Epithelial cell of proximal tubule (primary cell): Measurements from ENCODE around the gene TMEM145. TPM values are rescaled to one million over a fixed set of nuclear protein-coding genes. Genes with fewer than 3 reads are reported as not detected.

Experiments used
- DNase-seq: peaks from one replicate; pipeline ENCODE4 v3.0.0-alpha.2; 2011; ENCODE audit warnings: low read depth
- H3K4me3 ChIP-seq: 2 replicates; pipeline ENCODE4 v1.5.1; 2011; ENCODE audit warnings: low read depth, mild to moderate bottlenecking, low read length
- CTCF ChIP-seq: conservative IDR thresholded peaks from 2 replicates; pipeline ENCODE4 v1.5.1; 2012; ENCODE audit warnings: low read depth, mild to moderate bottlenecking, low read length
- total RNA-seq: library from RNA; depleted of rRNA; stranded (reverse); fragments of >200 nt; gene quantifications from 2 replicates; pipeline ENCODE4 v1.2.3, GENCODE V29; 2015

The TMEM145 gene
- total RNA-seq, 1 donor from 2014 or later = 0.63 TPM

DNA sequence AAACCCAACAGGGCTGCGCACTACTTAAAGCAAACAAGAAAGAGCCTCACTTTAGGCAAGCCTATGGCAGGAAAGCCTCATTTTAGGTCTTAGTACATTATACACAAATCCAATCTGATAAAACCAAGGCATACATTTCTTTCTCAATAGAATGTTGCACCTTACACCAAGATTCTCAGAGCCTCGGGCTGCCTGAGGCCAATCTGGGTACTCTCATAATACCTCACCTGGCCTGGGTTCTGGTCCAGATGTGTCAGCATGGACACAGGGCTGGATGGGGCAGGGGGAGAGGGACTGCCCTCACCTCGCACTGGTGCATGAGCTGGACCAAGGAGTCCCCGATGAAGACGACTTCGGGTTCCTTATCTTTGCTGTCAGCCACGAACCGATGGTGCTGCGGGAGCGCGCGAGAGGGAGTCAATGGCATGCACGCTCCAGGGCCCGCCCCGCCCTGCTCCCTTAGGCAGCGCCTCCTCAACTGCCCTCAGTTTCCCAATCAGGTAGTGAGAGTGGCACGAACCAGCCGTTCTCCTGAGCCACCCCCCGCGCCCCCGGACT lies 11.4 kb upstream of the TMEM145 start, which contains the start of gene PRR19:
Gene PRR19, plus strand, starts transcription at position 487 of the 558 bp plus-strand sequence. CDS start 7,453 bp downstream, outside the sequence.
- peak within 1 kb of the TSS; percentile 89 for H3K4me3 ChIP-seq
- TF ChIP-seq CTCF = no peak
- no peak for DNase-seq

DNA sequence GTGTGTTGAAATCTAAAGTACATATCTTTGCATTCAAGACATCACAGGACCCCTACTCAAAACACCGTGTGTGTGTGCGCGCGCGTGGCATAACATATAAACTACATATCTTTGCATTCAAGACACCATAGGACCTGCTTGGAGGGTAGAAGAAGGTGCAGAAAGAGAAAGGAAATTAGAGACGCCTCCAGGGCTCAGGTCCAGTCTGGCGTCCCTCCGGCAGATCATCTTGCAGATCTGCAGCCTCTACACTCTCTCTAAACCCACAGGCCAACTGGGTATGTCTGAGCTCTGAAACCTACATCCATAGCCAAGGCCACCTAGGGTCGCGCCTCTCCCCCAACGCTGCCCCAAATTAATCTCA lies 10.0 kb upstream of the TMEM145 start:
- no peak for TF ChIP-seq CTCF
- H3K4me3 ChIP-seq = peak overlapping the region; percentile 89
- no peak for DNase-seq

DNA sequence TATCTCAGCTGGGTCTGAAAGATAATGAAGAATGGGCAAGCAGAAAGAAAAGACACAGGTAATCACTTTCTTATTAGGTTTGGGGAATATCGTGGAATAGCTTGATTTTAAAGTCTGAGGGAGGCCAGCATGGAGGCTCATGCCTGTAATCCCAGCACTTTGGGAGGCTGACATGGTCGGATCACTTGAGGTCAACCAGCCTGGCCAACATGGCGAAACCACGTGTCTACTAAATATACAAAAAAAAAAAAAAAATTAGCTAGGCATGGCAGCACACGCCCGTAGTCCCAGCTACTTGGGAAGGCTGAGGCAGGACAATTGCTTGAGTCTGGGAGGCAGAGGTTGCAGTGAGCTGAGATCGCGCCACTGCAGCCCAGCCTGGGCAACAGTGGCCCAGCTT lies 9.2 kb upstream of the TMEM145 start:
- TF ChIP-seq CTCF = no peak
- H3K4me3 ChIP-seq = no peak overlapping the region
- DNase-seq = no peak

DNA sequence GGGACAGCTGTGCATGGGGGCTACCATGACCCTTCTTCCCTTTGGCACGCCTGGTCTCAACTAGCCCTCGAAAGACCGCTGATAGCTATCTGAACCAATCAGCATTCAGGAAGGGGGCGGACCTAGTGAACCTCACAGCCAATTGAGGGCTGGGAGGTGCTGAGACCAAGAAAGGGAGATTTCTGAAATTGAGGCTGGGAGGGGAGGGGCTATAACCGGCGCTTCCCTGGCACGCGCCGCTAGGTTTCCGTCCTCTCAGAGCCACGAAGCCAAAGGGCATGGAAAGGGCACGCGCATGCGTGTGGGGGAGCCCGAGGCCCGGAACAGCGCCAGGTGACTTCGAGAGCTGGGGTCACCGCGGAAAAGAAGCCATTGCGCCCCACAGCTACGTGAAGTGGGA lies 6.5 kb upstream of the TMEM145 start:
- no peak overlapping the region for H3K4me3 ChIP-seq
- DNase-seq = no peak
- TF ChIP-seq CTCF = no peak

- H3K4me3 ChIP-seq = no peak overlapping the region
- DNase-seq = no peak
- no peak for TF ChIP-seq CTCF
These were observed 3.4 kb upstream of the TMEM145 start for GRCh38 chr19:42309686-42310085.

GRCh38 chr19:42311657-42312056 lies 1.5 kb upstream of the TMEM145 start:
- no peak overlapping the region for H3K4me3 ChIP-seq
- peak; percentile 22 for TF ChIP-seq CTCF
- no peak for DNase-seq

- H3K4me3 ChIP-seq = no peak overlapping the region
- TF ChIP-seq CTCF = no peak
- no peak for DNase-seq
These were observed 739 bp upstream of the TMEM145 start for GRCh38 chr19:42312370-42312769.
